Nephron progenitor cell (in vitro differentiated cells): Measurements from ENCODE around the gene TNN.
"Not testable (repeated sequence)": the region's sequence is repeated elsewhere in the genome, so short reads cannot be mapped to it uniquely, and the experiment has no call there.

Experiments
- DNase-seq: peaks from one replicate; pipeline ENCODE4 v3.0.0; 2021
- H3K27ac Mint-ChIP-seq: 2 replicates; pipeline ENCODE4 v1.8.0; 2021; ENCODE audit warnings: mild to moderate bottlenecking, moderate library complexity, mixed read lengths
- H3K27me3 Mint-ChIP-seq: 2 replicates; pipeline ENCODE4 v1.8.0; 2021; ENCODE audit warnings: mild to moderate bottlenecking, low read depth, mixed read lengths; ENCODE audit not compliant: poor library complexity
- H3K36me3 Mint-ChIP-seq: 2 replicates; pipeline ENCODE4 v1.8.0; 2021; ENCODE audit warnings: low read depth, mixed read lengths
- H3K4me1 Mint-ChIP-seq: 2 replicates; pipeline ENCODE4 v1.8.0; 2021; ENCODE audit warnings: mixed read lengths
- H3K4me3 Mint-ChIP-seq: 2 replicates; pipeline ENCODE4 v1.8.0; 2021; ENCODE audit warnings: mild to moderate bottlenecking, moderate library complexity, mixed read lengths
- H3K9me3 Mint-ChIP-seq: 2 replicates; pipeline ENCODE4 v1.8.0; 2021; ENCODE audit warnings: mild to moderate bottlenecking, moderate library complexity, mixed read lengths
- CTCF ChIP-seq: fragments of 200-600 bp; sonication (generic); IDR thresholded peaks from 2 replicates; pipeline ENCODE4 v1.5.0; 2021; ENCODE audit warnings: antibody characterized with exemption

The TNN gene

GRCh38 chr1:175067362-175068106, at the start of gene TNN:
Gene TNN (plus strand): TSS chr1:175067833. CDS start chr1:175077419, 9,586 bp downstream.
- TF ChIP-seq CTCF, result no peak
- H3K4me3 Mint-ChIP-seq, result no peak within 1 kb of the TSS
- peaks cover 27% of the 10 kb centered on the region for H3K4me1 Mint-ChIP-seq
- no peak within 1 kb of the TSS for H3K27ac Mint-ChIP-seq
- no peak for DNase-seq
- H3K36me3 Mint-ChIP-seq, result no peaks in the 10 kb centered on the region
- H3K27me3 Mint-ChIP-seq, result peaks cover 11% of the 10 kb centered on the region
- H3K9me3 Mint-ChIP-seq, result no peaks in the 10 kb centered on the region

DNA sequence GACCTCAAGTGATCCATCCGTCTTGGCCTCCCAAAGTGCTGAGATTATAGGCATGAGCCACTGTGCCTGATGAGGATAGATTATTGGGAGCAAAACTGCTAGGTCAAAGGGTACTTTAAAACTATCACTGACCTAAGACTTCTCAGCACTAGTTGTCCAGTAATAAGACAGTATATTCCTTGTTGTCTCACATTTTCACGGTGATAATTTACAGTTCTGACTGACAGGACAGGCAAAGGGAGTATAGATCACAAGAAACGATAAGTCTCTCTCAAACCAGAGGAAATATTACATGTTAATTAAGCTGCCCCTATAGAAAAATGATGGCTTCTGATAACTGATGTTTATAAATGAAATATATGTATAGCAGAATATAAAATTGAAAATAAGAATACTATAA, 48.1 kb upstream of the TNN start:
- no peak for DNase-seq
- peaks cover 1% of the 10 kb centered on the region for H3K9me3 Mint-ChIP-seq
- H3K27ac Mint-ChIP-seq, result no peak overlapping the region
- TF ChIP-seq CTCF, result no peak
- no peak overlapping the region for H3K4me3 Mint-ChIP-seq
- H3K36me3 Mint-ChIP-seq, result peaks cover 24% of the 10 kb centered on the region
- no peaks in the 10 kb centered on the region for H3K27me3 Mint-ChIP-seq
- H3K4me1 Mint-ChIP-seq, result peaks cover 33% of the 10 kb centered on the region

GRCh38 chr1:175023043-175023921, 44.4 kb upstream of the TNN start, which contains the start of gene MRPS14:
Gene MRPS14 (minus strand): TSS chr1:175023425. CDS start chr1:175023408, 17 bp downstream.
- DNase-seq, result peak; percentile 97
- TF ChIP-seq CTCF, result no peak
- peaks cover 8% of the 10 kb centered on the region for H3K36me3 Mint-ChIP-seq
- H3K27ac Mint-ChIP-seq, result peak within 1 kb of the TSS; percentile 87
- H3K27me3 Mint-ChIP-seq, result no peaks in the 10 kb centered on the region
- peaks cover 9% of the 10 kb centered on the region for H3K9me3 Mint-ChIP-seq
- peak within 1 kb of the TSS; percentile 92 for H3K4me3 Mint-ChIP-seq
- H3K4me1 Mint-ChIP-seq, result peaks cover 23% of the 10 kb centered on the region

DNA sequence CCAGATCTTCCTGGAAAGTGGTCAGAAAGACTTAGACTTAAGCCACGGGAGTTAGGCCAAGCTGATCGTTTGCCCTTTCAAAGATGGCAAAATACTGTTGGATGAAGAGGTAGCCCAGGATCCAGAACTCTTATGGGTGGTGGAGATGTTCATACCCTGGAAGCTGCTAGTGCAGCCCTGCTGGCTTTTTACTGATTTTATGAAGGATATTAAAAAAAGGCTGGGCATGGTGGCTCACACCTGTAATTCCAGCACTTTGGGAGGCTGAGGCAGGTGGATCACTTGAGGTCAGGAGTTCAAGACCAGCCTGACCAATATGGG, 43.8 kb upstream of the TNN start:
- H3K4me3 Mint-ChIP-seq, result peak overlapping the region; percentile 92

DNA sequence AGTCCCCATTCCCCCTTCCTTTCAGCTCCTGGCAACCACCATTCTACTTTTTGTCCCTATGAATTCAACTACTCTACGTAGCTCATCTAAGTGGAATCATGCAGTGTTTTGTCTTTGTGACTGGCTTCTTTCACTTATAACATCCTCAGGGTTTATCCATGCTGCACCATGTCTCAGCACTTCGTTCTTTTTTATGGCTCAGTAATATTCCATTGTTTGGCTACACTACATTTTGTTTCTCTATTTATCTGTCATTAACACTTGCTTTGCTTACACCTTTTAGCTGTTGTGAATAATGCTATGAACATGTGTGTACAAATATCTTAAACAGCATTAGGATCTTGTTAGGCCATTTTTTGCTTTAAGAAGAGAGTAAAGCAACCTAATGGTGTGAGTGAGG, 42.9 kb upstream of the TNN start:
- TF ChIP-seq CTCF, result no peak
- H3K27ac Mint-ChIP-seq, result no peak overlapping the region
- H3K4me3 Mint-ChIP-seq, result peak overlapping the region; percentile 65
- no peak for DNase-seq
- H3K9me3 Mint-ChIP-seq, result peaks cover 9% of the 10 kb centered on the region
- peaks cover 4% of the 10 kb centered on the region for H3K36me3 Mint-ChIP-seq
- H3K27me3 Mint-ChIP-seq, result no peaks in the 10 kb centered on the region
- peaks cover 30% of the 10 kb centered on the region for H3K4me1 Mint-ChIP-seq

More for the DNA sequence above, 43.8 kb upstream of the TNN start:
- H3K36me3 Mint-ChIP-seq, H3K27me3 Mint-ChIP-seq, H3K9me3 Mint-ChIP-seq, DNase-seq: not testable (repeated sequence)
- peaks cover 23% of the 10 kb centered on the region for H3K4me1 Mint-ChIP-seq
- H3K27ac Mint-ChIP-seq, result peak overlapping the region; percentile 87

DNA sequence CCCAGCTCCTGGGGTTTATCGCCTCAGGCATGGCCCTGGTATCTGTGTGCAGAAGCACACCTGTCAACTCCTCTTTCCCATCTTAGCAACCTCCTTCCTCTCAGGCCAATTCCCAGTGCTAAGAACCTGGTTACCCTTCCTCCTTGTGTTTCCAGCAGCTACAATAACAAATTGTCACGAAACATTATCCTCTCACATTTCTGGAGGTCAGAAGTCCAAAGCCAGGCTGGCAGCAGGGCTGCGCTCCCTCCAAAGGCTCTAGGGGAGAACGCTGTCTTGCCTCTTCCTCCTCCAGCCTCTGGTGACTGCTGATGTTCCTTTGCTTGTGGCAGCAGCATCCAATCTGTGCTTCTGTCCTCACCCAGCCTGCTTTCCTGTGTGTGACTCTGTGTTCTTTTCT, 33.7 kb upstream of the TNN start:
- Mint-ChIP-seq H3K27me3 (peaks cover 7% of the 10 kb centered on the region), H3K27ac (peak overlapping the region; percentile 93)

More for the DNA sequence above, 33.7 kb upstream of the TNN start:
- H3K4me1 Mint-ChIP-seq, result peaks cover 62% of the 10 kb centered on the region
- no peaks in the 10 kb centered on the region for H3K36me3 Mint-ChIP-seq
- TF ChIP-seq CTCF, result no peak
- H3K4me3 Mint-ChIP-seq, result no peak overlapping the region
- peak; percentile 19 for DNase-seq
- H3K9me3 Mint-ChIP-seq, result no peaks in the 10 kb centered on the region
